Testis (tissue), 2 donors: ENCODE results near the gene PTGS1.

Experiments
- POLR2A ChIP-seq: fragments of 450-650 bp; IDR thresholded peaks from one replicate; pipeline ENCODE4 v1.6.1; 2017; ENCODE audit warnings: antibody characterized with exemption, mild to moderate bottlenecking, moderate library complexity
- TF ChIP-seq, protein P1 (sequence below), 3 experiments: fragments of 450-650 bp in 2 of 3; fragments of 200-600 bp in 1 of 3; sonication (generic) in 1 of 3; IDR thresholded peaks; one replicate each; pipeline ENCODE4 v1.5.1; 2016 to 2019; ENCODE audit warnings: antibody characterized with exemption in 3 of 3, mild to moderate bottlenecking in 2 of 3, moderate library complexity in 1 of 3

DNA sequence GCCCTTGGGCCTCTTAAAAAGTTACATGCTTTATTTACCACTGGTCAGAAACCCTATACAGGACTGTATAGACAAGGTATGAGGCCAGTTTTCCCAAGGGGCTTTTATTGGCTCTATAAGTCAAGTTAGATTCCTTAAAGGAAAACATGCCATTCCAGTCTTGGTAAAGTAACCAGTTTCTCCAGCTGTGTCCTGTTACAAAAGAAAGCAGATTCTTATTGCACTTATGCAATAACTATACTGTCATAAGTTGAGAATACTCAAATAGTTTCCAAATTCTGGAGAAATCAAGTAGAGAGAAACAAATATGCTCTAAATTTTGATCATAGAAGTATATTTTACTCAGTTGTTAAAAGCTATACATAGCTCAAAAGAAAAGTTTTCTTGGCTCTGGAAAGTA is 47.2 kb downstream of the PTGS1 start:
- TF ChIP-seq, protein P1, sequence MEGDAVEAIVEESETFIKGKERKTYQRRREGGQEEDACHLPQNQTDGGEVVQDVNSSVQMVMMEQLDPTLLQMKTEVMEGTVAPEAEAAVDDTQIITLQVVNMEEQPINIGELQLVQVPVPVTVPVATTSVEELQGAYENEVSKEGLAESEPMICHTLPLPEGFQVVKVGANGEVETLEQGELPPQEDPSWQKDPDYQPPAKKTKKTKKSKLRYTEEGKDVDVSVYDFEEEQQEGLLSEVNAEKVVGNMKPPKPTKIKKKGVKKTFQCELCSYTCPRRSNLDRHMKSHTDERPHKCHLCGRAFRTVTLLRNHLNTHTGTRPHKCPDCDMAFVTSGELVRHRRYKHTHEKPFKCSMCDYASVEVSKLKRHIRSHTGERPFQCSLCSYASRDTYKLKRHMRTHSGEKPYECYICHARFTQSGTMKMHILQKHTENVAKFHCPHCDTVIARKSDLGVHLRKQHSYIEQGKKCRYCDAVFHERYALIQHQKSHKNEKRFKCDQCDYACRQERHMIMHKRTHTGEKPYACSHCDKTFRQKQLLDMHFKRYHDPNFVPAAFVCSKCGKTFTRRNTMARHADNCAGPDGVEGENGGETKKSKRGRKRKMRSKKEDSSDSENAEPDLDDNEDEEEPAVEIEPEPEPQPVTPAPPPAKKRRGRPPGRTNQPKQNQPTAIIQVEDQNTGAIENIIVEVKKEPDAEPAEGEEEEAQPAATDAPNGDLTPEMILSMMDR (IDR thresholded peaks at IDR 0.05), result no peak
- no peak for TF ChIP-seq POLR2A
